GM19193 (cell line): ENCODE data around the gene PRR12.
A peak's percentile ranks its signal among the peaks of the same experiment; 100 is the strongest.

Experiments
- POLR2A ChIP-seq: IDR thresholded peaks from 4 replicates; pipeline ENCODE4 v1.6.1; 2011; ENCODE audit not compliant: insufficient read depth, insufficient read length; ENCODE audit errors: extremely low read depth

PRR12 gene

GRCh38 chr19:49640113-49640898, 49.3 kb downstream of the PRR12 start, which contains the start of gene RRAS:
RRAS (minus strand) TSS chr19:49640143; CDS start chr19:49640098, 45 bp downstream.
- peak; percentile 88 for TF ChIP-seq POLR2A

- peak; percentile 64 for TF ChIP-seq POLR2A
Observed at GRCh38 chr19:49641688-49642491, 50.9 kb downstream of the PRR12 start, which contains the start of gene SCAF1. SCAF1 (plus strand) TSS chr19:49642209; CDS start chr19:49645027, 2,818 bp downstream.

GRCh38 chr19:49642492-49643035, 51.6 kb downstream of the PRR12 start:
- no peak for TF ChIP-seq POLR2A

DNA sequence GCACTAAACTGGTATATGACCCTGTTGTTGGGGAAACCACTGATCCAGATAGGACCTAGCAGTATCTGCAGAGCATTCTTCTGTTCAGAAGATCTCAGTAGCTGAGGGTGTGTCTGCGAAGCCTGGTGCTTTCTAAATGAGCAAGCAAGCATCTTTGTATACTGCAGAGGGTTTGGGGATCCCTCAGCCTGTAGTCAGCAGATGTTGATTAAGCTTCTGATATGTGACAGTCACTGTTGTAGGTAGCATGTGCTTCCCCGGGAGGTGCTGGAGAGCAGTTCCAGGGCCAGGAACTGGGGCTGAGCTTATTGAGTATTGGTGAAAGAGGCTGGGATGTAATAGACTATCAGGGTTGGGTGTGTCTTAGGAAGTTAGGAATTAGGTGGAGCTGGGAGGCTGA, 52.5 kb downstream of the PRR12 start:
- no peak for TF ChIP-seq POLR2A

DNA sequence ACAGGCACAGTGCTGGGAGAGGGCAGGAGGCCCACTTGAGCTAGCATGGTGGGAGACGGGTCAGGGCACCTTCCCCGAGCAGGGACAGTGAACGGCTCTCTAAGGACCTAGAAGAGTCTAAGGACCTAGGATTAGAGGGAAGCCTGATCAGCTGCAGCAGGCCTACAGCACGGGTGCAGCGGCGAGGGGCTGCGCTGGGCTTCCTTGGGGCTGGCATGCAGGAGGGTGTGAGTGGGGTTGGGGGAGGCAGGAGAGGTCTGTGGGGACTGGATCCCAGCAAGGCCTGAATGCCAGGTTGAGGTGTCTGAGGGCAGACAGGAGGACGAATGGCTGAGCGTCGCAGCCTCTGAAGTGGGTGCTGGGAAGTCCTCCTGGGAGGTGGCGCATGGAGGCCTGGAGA, 54.6 kb downstream of the PRR12 start:
- no peak for TF ChIP-seq POLR2A

DNA sequence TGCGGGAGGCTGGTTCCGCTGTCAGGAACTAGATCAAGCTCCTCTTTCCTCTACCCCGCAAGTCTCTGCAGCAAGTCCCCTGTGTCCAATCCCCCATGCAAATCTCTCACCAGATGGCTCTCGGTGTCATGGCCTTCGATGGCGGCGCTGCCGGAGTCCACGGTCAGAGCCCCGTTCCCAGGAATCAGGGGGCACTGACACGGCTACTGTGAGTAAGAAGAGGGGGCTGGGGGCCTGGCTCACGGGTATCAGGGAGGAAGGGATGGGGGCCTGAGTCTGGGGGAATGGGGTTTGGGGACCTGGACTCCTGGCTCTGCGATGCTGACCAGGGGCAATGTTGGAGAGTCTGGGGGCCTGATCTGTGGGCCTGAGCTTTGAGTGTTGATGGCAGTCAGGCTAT, 55.0 kb downstream of the PRR12 start:
- no peak for TF ChIP-seq POLR2A

- TF ChIP-seq POLR2A, result no peak
Observed at GRCh38 chr19:49646586-49646985, 55.6 kb downstream of the PRR12 start.

- no peak for TF ChIP-seq POLR2A
Observed at GRCh38 chr19:49651029-49651819, 60.2 kb downstream of the PRR12 start.

- TF ChIP-seq POLR2A, result no peak
Observed at GRCh38 chr19:49651820-49652550, 61.0 kb downstream of the PRR12 start.

DNA sequence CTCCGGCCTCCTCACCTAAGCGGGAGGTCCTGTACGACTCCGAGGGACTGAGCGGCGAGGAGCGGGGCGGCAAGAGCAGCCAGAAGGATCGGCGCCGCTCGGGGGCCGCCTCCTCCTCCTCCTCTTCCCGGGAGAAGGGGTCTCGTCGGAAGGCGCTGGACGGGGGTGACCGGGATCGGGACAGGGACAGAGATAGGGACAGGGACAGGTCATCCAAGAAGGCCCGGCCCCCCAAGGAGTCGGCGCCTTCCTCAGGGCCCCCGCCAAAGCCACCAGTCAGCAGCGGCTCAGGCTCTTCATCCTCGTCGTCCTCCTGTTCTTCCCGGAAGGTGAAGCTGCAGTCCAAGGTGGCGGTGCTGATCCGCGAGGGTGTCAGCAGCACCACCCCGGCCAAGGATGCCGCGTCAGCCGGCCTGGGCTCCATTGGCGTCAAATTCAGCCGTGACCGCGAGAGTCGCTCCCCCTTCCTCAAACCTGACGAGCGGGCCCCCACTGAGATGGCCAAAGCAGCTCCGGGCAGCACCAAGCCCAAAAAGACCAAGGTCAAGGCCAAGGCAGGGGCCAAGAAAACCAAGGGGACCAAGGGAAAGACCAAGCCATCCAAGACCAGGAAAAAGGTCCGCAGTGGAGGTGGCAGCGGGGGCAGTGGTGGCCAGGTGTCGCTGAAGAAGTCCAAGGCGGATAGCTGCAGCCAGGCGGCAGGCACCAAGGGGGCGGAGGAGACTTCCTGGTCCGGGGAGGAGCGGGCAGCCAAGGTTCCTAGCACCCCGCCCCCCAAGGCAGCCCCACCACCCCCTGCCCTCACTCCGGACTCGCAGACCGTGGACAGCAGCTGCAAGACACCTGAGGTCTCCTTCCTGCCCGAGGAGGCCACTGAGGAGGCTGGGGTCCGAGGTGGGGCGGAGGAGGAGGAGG, 61.8 kb downstream of the PRR12 start:
- no peak for TF ChIP-seq POLR2A

DNA sequence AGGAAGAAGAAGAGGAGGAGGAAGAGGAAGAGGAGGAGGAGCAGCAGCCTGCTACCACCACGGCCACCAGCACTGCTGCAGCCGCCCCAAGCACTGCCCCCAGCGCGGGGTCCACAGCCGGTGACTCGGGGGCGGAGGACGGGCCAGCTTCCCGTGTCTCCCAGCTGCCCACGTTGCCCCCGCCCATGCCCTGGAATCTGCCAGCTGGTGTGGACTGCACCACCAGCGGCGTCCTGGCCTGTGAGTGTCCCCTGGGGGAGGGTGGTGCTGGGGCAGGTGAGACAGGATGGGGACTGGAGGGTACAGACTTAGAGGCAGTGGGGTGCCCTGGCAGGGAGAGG, 62.5 kb downstream of the PRR12 start:
- no peak for TF ChIP-seq POLR2A

- TF ChIP-seq POLR2A, result no peak
Observed at GRCh38 chr19:49654581-49654980, 63.6 kb downstream of the PRR12 start.
